ENCODE data around the gene TRAPPC13. TPM values are rescaled to one million over a fixed set of nuclear protein-coding genes. Genes with fewer than 3 reads are reported as not detected.
A peak's percentile ranks its signal among the peaks of the same experiment; 100 is the strongest.
"Not testable (repeated sequence)": the region's sequence is repeated elsewhere in the genome, so short reads cannot be mapped to it uniquely, and the experiment has no call there.

TRAPPC13 gene
- total RNA-seq, 1 donor from 2014 or later, result 16.3 TPM

GRCh38 chr5:65588694-65589093, 36.1 kb upstream of the TRAPPC13 start:
- no peaks in the 10 kb centered on the region for H4K20me1 ChIP-seq (ENCODE audit: insufficient read depth, low read length)
- TF ChIP-seq EZH2 (IDR thresholded peaks at IDR 0.05; ENCODE audit: insufficient read depth, low read length), result no peak
- TF ChIP-seq, protein P1, sequence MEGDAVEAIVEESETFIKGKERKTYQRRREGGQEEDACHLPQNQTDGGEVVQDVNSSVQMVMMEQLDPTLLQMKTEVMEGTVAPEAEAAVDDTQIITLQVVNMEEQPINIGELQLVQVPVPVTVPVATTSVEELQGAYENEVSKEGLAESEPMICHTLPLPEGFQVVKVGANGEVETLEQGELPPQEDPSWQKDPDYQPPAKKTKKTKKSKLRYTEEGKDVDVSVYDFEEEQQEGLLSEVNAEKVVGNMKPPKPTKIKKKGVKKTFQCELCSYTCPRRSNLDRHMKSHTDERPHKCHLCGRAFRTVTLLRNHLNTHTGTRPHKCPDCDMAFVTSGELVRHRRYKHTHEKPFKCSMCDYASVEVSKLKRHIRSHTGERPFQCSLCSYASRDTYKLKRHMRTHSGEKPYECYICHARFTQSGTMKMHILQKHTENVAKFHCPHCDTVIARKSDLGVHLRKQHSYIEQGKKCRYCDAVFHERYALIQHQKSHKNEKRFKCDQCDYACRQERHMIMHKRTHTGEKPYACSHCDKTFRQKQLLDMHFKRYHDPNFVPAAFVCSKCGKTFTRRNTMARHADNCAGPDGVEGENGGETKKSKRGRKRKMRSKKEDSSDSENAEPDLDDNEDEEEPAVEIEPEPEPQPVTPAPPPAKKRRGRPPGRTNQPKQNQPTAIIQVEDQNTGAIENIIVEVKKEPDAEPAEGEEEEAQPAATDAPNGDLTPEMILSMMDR (IDR thresholded peaks at IDR 0.05; ENCODE audit: insufficient read depth, low read depth, low read length), result no peak
- H3K27me3 ChIP-seq (ENCODE audit: insufficient read depth, low read length), result no peaks in the 10 kb centered on the region
- Mint-ChIP-seq H3K4me1 (ENCODE audit: low read depth, unreplicated experiment) (no peaks in the 10 kb centered on the region), H3K36me3 (ENCODE audit: low read depth, unreplicated experiment) (peaks cover 5% of the 10 kb centered on the region), H3K27me3 (ENCODE audit: low read depth, unreplicated experiment) (no peaks in the 10 kb centered on the region), H3K4me3 (ENCODE audit: unreplicated experiment) (no peak overlapping the region), H3K9me3 (ENCODE audit: unreplicated experiment) (no peaks in the 10 kb centered on the region), H3K27ac (ENCODE audit: unreplicated experiment) (no peak overlapping the region)
- FAIRE-seq (no peak), DNase-seq (ENCODE audit: low read depth) (no peak)
- H3K36me3 ChIP-seq (ENCODE audit: insufficient read depth, low read length), result peaks cover 45% of the 10 kb centered on the region
- H2AFZ ChIP-seq (ENCODE audit: low read depth, low read length), result no peak overlapping the region
- no peak overlapping the region for H3K4me3 ChIP-seq (ENCODE audit: insufficient read depth, low read depth, low read length)
- no peak overlapping the region for H3K9ac ChIP-seq (ENCODE audit: low read length)
- no peaks in the 10 kb centered on the region for H3K79me2 ChIP-seq (ENCODE audit: insufficient read depth, low read length)
- no peaks in the 10 kb centered on the region for H3K4me1 ChIP-seq (ENCODE audit: insufficient read depth, low read length)
- no peak overlapping the region for H3K27ac ChIP-seq (ENCODE audit: low read depth, low read length)
- H3K4me2 ChIP-seq (ENCODE audit: low read length), result no peak overlapping the region
- H3K9me3 ChIP-seq (ENCODE audit: insufficient read depth, low read depth, low read length), result no peaks in the 10 kb centered on the region

DNA sequence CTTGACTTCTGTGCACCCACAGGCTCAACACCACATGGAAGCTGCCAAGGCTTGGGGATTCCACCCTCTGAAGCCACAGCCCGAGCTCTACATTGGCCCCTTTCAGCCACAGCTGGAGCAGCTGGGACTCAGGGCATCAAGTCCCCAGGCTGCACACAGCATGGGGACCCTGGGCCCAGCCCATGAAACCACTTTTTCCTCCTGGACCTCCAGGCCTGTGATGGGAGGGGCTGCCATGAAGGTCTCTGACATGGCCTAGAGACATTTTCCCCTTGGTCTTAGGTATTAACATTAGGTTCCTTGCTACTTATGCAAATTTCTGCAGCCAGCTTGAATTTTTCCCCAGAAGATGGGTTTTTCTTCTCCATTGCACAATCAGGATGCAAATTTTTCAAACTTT, 23.1 kb upstream of the TRAPPC13 start:
- H3K4me1 ChIP-seq (ENCODE audit: insufficient read depth, low read length); H3K27me3 ChIP-seq (ENCODE audit: insufficient read depth, low read length); DNase-seq (ENCODE audit: low read depth); H4K20me1 ChIP-seq (ENCODE audit: insufficient read depth, low read length); H3K4me2 ChIP-seq (ENCODE audit: low read length); H3K4me1 Mint-ChIP-seq (ENCODE audit: low read depth, unreplicated experiment); H3K27ac ChIP-seq (ENCODE audit: low read depth, low read length); H2AFZ ChIP-seq (ENCODE audit: low read depth, low read length); H3K79me2 ChIP-seq (ENCODE audit: insufficient read depth, low read length); FAIRE-seq; H3K9ac ChIP-seq (ENCODE audit: low read length); H3K4me3 Mint-ChIP-seq (ENCODE audit: unreplicated experiment); H3K27me3 Mint-ChIP-seq (ENCODE audit: low read depth, unreplicated experiment); H3K9me3 ChIP-seq (ENCODE audit: insufficient read depth, low read depth, low read length); H3K27ac Mint-ChIP-seq (ENCODE audit: unreplicated experiment); H3K4me3 ChIP-seq (ENCODE audit: insufficient read depth, low read depth, low read length): not testable (repeated sequence)
- peaks cover 28% of the 10 kb centered on the region for H3K36me3 ChIP-seq (ENCODE audit: insufficient read depth, low read length)
- Mint-ChIP-seq H3K9me3 (ENCODE audit: unreplicated experiment) (peaks cover 24% of the 10 kb centered on the region), H3K36me3 (ENCODE audit: low read depth, unreplicated experiment) (peaks cover 57% of the 10 kb centered on the region)

- Histone ChIP-seq H3K9me3 (ENCODE audit: insufficient read depth, low read depth, low read length) (no peaks in the 10 kb centered on the region), H3K4me1 (ENCODE audit: insufficient read depth, low read length) (peaks cover 4% of the 10 kb centered on the region), H3K4me2 (ENCODE audit: low read length) (peak overlapping the region; percentile 25), H3K9ac (ENCODE audit: low read length) (no peak overlapping the region), H2AFZ (ENCODE audit: low read depth, low read length) (no peak overlapping the region), H4K20me1 (ENCODE audit: insufficient read depth, low read length) (no peaks in the 10 kb centered on the region), H3K27me3 (ENCODE audit: insufficient read depth, low read length) (no peaks in the 10 kb centered on the region), H3K36me3 (ENCODE audit: insufficient read depth, low read length) (peaks cover 30% of the 10 kb centered on the region), H3K79me2 (ENCODE audit: insufficient read depth, low read length) (peaks cover 10% of the 10 kb centered on the region), H3K4me3 (ENCODE audit: insufficient read depth, low read depth, low read length) (no peak overlapping the region), H3K27ac (ENCODE audit: low read depth, low read length) (no peak overlapping the region)
- H3K27me3 Mint-ChIP-seq (ENCODE audit: low read depth, unreplicated experiment), result no peaks in the 10 kb centered on the region
- DNase-seq (ENCODE audit: low read depth) (peak; percentile 53), FAIRE-seq (no peak)
- no peaks in the 10 kb centered on the region for H3K9me3 Mint-ChIP-seq (ENCODE audit: unreplicated experiment)
- peaks cover 5% of the 10 kb centered on the region for H3K4me1 Mint-ChIP-seq (ENCODE audit: low read depth, unreplicated experiment)
- peaks cover 8% of the 10 kb centered on the region for H3K36me3 Mint-ChIP-seq (ENCODE audit: low read depth, unreplicated experiment)
- H3K4me3 Mint-ChIP-seq (ENCODE audit: unreplicated experiment), result no peak overlapping the region
- TF ChIP-seq, protein P1 (IDR thresholded peaks at IDR 0.05; ENCODE audit: insufficient read depth, low read depth, low read length), result no peak
- TF ChIP-seq EZH2 (IDR thresholded peaks at IDR 0.05; ENCODE audit: insufficient read depth, low read length), result no peak
- no peak overlapping the region for H3K27ac Mint-ChIP-seq (ENCODE audit: unreplicated experiment)
These were observed 13.3 kb upstream of the TRAPPC13 start for GRCh38 chr5:65611524-65611923.

All from astrocyte (in vitro differentiated cells and primary cell).